ENCODE results near the gene NR2C1.
A peak's percentile ranks its signal among the peaks of the same experiment; 100 is the strongest.
"Not testable (repeated sequence)": the region's sequence is repeated elsewhere in the genome, so short reads cannot be mapped to it uniquely, and the experiment has no call there.

Gene NR2C1

GRCh38 chr12:95002754-95003153, 70.7 kb downstream of the NR2C1 start:
- DNase-seq (ENCODE audit: low read depth), result no peak

- no peak for DNase-seq (ENCODE audit: low read depth)
These were observed 75.1 kb downstream of the NR2C1 start for GRCh38 chr12:94998326-94998725.

- DNase-seq (ENCODE audit: low read depth), result no peak
These were observed 75.7 kb downstream of the NR2C1 start for GRCh38 chr12:94997726-94998125.

- DNase-seq (ENCODE audit: low read depth), result no peak
These were observed 76.4 kb downstream of the NR2C1 start for GRCh38 chr12:94997061-94997460.

- no peak for DNase-seq (ENCODE audit: low read depth)
These were observed 79.1 kb downstream of the NR2C1 start for GRCh38 chr12:94994312-94994711.

- DNase-seq (ENCODE audit: low read depth), result not testable (repeated sequence)
These were observed 79.6 kb downstream of the NR2C1 start for GRCh38 chr12:94993855-94994254.

- no peak for DNase-seq (ENCODE audit: low read depth)
These were observed 83.2 kb downstream of the NR2C1 start for GRCh38 chr12:94990222-94990621.

- DNase-seq (ENCODE audit: low read depth), result no peak
These were observed 84.9 kb downstream of the NR2C1 start for GRCh38 chr12:94988471-94988870.

GRCh38 chr12:94987801-94988200, 85.6 kb downstream of the NR2C1 start:
- DNase-seq (ENCODE audit: low read depth), result no peak

- DNase-seq (ENCODE audit: low read depth), result no peak
These were observed 86.2 kb downstream of the NR2C1 start for GRCh38 chr12:94987076-94987669.

- not testable (repeated sequence) for DNase-seq (ENCODE audit: low read depth)
These were observed 88.3 kb downstream of the NR2C1 start for GRCh38 chr12:94985099-94985498.

- DNase-seq (ENCODE audit: low read depth), result no peak
These were observed 90.1 kb downstream of the NR2C1 start for GRCh38 chr12:94983321-94983720.

- DNase-seq (ENCODE audit: low read depth), result no peak
These were observed 91.0 kb downstream of the NR2C1 start for GRCh38 chr12:94982456-94982855.

GRCh38 chr12:94980577-94980976, 92.8 kb downstream of the NR2C1 start:
- DNase-seq (ENCODE audit: low read depth), result no peak

GRCh38 chr12:94979941-94980340, 93.5 kb downstream of the NR2C1 start:
- no peak for DNase-seq (ENCODE audit: low read depth)

- DNase-seq (ENCODE audit: low read depth), result no peak
These were observed 95.5 kb downstream of the NR2C1 start for GRCh38 chr12:94977766-94978468.

GRCh38 chr12:94973221-94973620, 100.2 kb downstream of the NR2C1 start:
- DNase-seq (ENCODE audit: low read depth), result peak; percentile 11

GRCh38 chr12:94972795-94973194, 100.6 kb downstream of the NR2C1 start:
- DNase-seq (ENCODE audit: low read depth), result no peak

- no peak for DNase-seq (ENCODE audit: low read depth)
These were observed 101.5 kb downstream of the NR2C1 start for GRCh38 chr12:94971923-94972322.

GRCh38 chr12:94970560-94970959, 102.9 kb downstream of the NR2C1 start:
- no peak for DNase-seq (ENCODE audit: low read depth)

Data from GM04503 (cell line).